ENCODE results near the gene RPL28. TPM values are rescaled to one million over a fixed set of nuclear protein-coding genes. Genes with fewer than 3 reads are reported as not detected.

Gene RPL28
- total and polyA plus RNA-seq, 2 donors (not counting 3 experiments of a cell fraction or from before 2014, with no cell fraction given): 1,872 to 3,435 TPM

DNA sequence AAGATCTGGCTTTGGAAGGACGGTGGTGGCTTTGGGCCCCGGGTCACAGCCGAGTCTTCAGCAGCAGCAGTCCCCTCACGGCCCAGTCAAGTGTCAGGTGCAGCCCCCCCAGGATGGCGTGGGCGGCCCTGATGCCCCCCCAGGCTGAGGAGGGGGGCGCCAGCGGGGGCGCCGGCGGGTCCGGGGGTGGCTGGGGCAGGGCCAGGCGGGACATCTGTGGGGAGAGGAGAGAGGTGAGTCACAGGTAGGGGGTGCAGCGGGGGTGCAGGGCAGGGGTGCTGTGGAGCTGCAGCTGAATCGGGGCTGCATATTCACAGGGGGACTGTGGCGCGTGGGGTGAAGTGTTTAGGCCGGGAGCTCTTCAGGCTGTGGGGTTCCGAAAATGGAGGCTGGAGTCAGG, 19.8 kb upstream of the RPL28 start:
- Histone ChIP-seq H4K20me1 (replicated peaks; ENCODE audit: control insufficient read depth, extremely low read depth, insufficient read depth, low read length) (no peaks in the 10 kb centered on the region), H3K9me1 (replicated peaks; ENCODE audit: control insufficient read depth, extremely low read depth, insufficient read depth, low read length) (no peaks in the 10 kb centered on the region), H3K9ac (replicated peaks; ENCODE audit: extremely low read depth, insufficient read depth, low read length) (no peak overlapping the region), H3K4me1 (ENCODE audit: control insufficient read depth, extremely low read depth, insufficient read depth, low read length) (peaks cover 3% of the 10 kb centered on the region), H3K9me3 (replicated peaks; ENCODE audit: control insufficient read depth, insufficient read depth, low read length) (no peaks in the 10 kb centered on the region), H3K27me3 (ENCODE audit: control insufficient read depth in 2 of 2, insufficient read depth in 2 of 2, low read length in 2 of 2) (peaks cover 7 to 18% of the 10 kb centered on the region in 2 experiments), H2AFZ (ENCODE audit: low read depth, low read length) (no peak overlapping the region), H3K27ac (ENCODE audit: insufficient read depth, low read depth, low read length) (no peak overlapping the region), H3K36me3 (ENCODE audit: control insufficient read depth in 2 of 2, extremely low read depth in 1 of 2, insufficient read depth in 2 of 2, low read length in 2 of 2) (no peaks in the 10 kb centered on the region), H3K4me2 (ENCODE audit: insufficient read depth, low read length) (no peak overlapping the region), H3K4me3 (replicated peaks in 1 of 3; ENCODE audit: insufficient read depth in 1 of 3, low read depth in 1 of 3, low read length in 3 of 3) (no peak overlapping the region), H3K79me2 (ENCODE audit: control insufficient read depth, insufficient read depth, low read length) (no peaks in the 10 kb centered on the region)
- TF ChIP-seq FOS (IDR thresholded peaks at IDR 0.05; ENCODE audit: borderline replicate concordance, insufficient read depth, low read length) (no peak), JUN (IDR thresholded peaks at IDR 0.05; ENCODE audit: borderline replicate concordance, insufficient read depth, insufficient read length, low read depth) (no peak), GATA2 (IDR thresholded peaks at IDR 0.05; ENCODE audit: insufficient read depth, insufficient read length, low read depth, low read length) (no peak), CTCF (IDR thresholded peaks at IDR 0.05; ENCODE audit: extremely low read depth in 1 of 2, insufficient read depth in 1 of 2, low read depth in 1 of 2, low read length in 2 of 2) (no peak), POLR2A (IDR thresholded peaks at IDR 0.05; ENCODE audit: low read depth, low read length) (no peak), MYC (IDR thresholded peaks at IDR 0.05; ENCODE audit: low read depth, low read length) (no peak), POLR2AphosphoS5 (IDR thresholded peaks at IDR 0.05; ENCODE audit: insufficient read depth, low read depth, low read length) (no peak), EZH2 (IDR thresholded peaks at IDR 0.05; ENCODE audit: borderline replicate concordance, low read depth, low read length, severe bottlenecking) (no peak), MAX (IDR thresholded peaks at IDR 0.05; ENCODE audit: insufficient read depth, insufficient read length) (no peak)
- dilution Hi-C loops (cut with MboI; ENCODE audit: extremely low pct_ligation_motif_present, low sequenced_read_pairs): no loop called here
- CTCF ChIA-PET: interaction anchor here (1.2 kb wide), 1 partner anchor 9 kb away, joined by 3 read pairs; no protein-coding TSS in a partner anchor
- no TSS peak for BruUV-seq (replicated peaks)
- DNase-seq (ENCODE audit: low read depth, low spot score) (no peak), FAIRE-seq (no peak)
- intact Hi-C loops (cut with micrococcal nuclease): no loop called here
- POLR2A ChIA-PET: no interaction called here
